ENCODE measurements around the gene AFG3L2. TPM values are rescaled to one million over a fixed set of nuclear protein-coding genes. Genes with fewer than 3 reads are reported as not detected.

AFG3L2 gene
- total RNA-seq, 2 donors from 2014 or later = 39.7 to 51.5 TPM

DNA sequence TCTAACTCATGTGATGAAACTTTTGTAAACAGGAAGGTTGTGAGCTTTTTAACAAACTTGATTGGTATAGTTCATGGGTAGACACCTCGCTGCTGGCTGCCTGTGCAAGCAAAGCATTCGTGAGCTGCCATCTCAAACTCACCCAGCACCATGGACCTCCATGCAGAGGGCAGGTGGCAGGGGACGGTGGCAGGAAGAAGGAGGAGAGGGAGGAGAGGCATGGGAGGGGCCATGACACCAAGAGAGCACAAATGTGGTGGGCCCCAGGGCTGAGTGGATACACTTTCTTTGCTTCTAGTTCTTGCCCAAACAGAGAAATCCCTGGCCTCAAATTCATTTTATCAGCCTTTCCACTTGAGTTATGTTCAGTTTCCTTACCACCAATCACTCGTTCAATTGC, 29.1 kb downstream of the AFG3L2 start:
- H3K27ac ChIP-seq = no peak overlapping the region
- no peak for DNase-seq (ENCODE audit: low spot score)
- no peaks in the 10 kb centered on the region for H3K27me3 ChIP-seq (replicated peaks; ENCODE audit: insufficient read depth)
- WGBS = 80% methylated on average over 4 of the region's 4 CpGs
- no peaks in the 10 kb centered on the region for H3K9me3 ChIP-seq
- H3K36me3 ChIP-seq = peaks cover 5 to 11% of the 10 kb centered on the region in 2 donors
- no peaks in the 10 kb centered on the region for H3K4me1 ChIP-seq (replicated peaks)
- TF ChIP-seq, protein P1, sequence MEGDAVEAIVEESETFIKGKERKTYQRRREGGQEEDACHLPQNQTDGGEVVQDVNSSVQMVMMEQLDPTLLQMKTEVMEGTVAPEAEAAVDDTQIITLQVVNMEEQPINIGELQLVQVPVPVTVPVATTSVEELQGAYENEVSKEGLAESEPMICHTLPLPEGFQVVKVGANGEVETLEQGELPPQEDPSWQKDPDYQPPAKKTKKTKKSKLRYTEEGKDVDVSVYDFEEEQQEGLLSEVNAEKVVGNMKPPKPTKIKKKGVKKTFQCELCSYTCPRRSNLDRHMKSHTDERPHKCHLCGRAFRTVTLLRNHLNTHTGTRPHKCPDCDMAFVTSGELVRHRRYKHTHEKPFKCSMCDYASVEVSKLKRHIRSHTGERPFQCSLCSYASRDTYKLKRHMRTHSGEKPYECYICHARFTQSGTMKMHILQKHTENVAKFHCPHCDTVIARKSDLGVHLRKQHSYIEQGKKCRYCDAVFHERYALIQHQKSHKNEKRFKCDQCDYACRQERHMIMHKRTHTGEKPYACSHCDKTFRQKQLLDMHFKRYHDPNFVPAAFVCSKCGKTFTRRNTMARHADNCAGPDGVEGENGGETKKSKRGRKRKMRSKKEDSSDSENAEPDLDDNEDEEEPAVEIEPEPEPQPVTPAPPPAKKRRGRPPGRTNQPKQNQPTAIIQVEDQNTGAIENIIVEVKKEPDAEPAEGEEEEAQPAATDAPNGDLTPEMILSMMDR (IDR thresholded peaks at IDR 0.05) = no peak
- TF ChIP-seq POLR2A (IDR thresholded peaks at IDR 0.05) = no peak
- TF ChIP-seq POLR2AphosphoS5 (IDR thresholded peaks at IDR 0.05) = no peak
- no peak overlapping the region for H3K4me3 ChIP-seq
- intact Hi-C loops (cut with DNase I) = no loop called here

DNA sequence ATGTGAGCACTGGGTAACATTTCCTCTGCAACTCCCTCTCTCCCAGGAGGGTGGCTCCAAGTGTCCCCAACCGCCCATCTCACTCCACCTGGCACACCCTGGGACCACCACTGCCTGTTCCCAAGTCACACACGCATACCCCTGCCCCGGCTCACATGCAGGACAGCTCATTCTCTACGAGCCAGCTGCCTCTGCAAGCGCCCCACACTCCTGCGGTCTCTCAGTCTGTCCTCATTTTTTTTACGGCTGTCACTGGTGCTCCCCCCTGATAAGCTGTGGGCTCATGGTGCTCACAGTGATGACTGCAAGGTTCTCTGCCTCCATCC, 30.8 kb downstream of the AFG3L2 start:
- Histone ChIP-seq H3K9me3 (no peaks in the 10 kb centered on the region), H3K27me3 (replicated peaks; ENCODE audit: insufficient read depth) (no peaks in the 10 kb centered on the region), H3K4me3 (no peak overlapping the region), H3K27ac (no peak overlapping the region), H3K4me1 (replicated peaks) (no peaks in the 10 kb centered on the region), H3K36me3 (peaks cover 4 to 8% of the 10 kb centered on the region in 2 donors)
- 85% methylated on average over 7 of the region's 7 CpGs for WGBS
- DNase-seq (ENCODE audit: low spot score) = no peak
- TF ChIP-seq, protein P1 (IDR thresholded peaks at IDR 0.05) = no peak
- TF ChIP-seq POLR2AphosphoS5 (IDR thresholded peaks at IDR 0.05) = no peak
- intact Hi-C loops (cut with DNase I) = no loop called here

DNA sequence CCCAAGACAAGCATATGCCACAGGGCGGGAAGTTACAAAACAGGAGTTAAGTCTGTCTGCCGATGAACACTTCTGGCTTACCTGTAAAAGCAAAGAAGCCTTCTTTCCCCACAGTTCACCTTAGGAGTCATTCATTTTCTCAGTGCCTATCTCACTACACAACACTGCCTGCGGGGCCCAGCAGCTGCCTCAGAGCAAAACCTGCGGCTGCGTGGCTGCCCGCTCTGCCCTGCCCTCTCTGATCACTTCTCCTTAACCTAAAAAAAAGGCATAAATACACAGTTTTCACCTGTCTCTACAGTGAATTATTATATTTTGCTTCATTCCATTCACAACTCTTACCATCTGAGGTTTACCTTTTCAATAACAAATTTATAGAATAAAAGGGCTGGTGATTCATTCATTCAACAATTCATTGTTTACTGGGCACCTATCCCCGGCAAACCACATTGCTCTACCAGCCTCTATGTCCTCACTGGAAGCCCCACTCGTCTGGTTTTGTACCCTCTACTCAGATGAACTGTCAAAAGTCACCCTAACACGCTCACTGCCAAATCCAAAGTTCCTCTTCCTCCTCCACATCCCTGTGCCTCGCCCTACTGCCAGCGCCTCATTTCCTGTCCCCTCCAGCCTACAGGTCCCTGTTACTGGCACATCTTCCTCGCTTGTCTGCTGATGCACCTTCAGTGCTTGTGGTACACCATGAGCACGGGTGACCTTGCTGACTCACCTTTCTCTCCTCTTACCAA, 31.4 kb downstream of the AFG3L2 start:
- Histone ChIP-seq H3K27ac (no peak overlapping the region), H3K27me3 (replicated peaks; ENCODE audit: insufficient read depth) (no peaks in the 10 kb centered on the region), H3K4me3 (no peak overlapping the region), H3K36me3 (peaks cover 0 to 3% of the 10 kb centered on the region in 2 donors), H3K9me3 (no peaks in the 10 kb centered on the region), H3K4me1 (replicated peaks) (no peaks in the 10 kb centered on the region)
- TF ChIP-seq, protein P1 (IDR thresholded peaks at IDR 0.05) = no peak
- TF ChIP-seq POLR2A (IDR thresholded peaks at IDR 0.05) (no peak), POLR2AphosphoS5 (IDR thresholded peaks at IDR 0.05) (no peak)
- intact Hi-C loops (cut with DNase I) = no loop called here
- DNase-seq (ENCODE audit: low spot score) = no peak
- WGBS = 92% methylated on average over 13 of the region's 13 CpGs

DNA sequence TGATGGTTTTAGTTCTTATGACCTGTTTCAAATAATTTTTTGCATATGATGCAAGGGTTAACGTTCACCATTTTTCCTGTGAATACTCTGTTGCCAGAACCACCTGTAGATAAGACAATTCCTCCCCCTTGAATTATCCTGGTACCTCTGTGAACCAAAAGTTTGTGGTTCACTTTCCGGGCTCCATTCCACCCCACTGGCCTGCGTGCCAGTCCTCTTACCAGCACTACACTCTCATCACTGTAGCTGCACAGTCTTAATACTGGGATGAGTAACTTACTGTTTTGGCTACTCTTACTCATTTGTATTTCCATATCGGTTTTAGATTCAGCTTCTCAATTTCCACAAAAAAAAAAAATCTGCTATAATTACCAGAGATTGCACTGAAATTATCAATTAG, 34.4 kb downstream of the AFG3L2 start:
- no peaks in the 10 kb centered on the region for H3K27me3 ChIP-seq (replicated peaks; ENCODE audit: insufficient read depth)
- H3K4me1 ChIP-seq (replicated peaks) = no peaks in the 10 kb centered on the region
- no peaks in the 10 kb centered on the region for H3K36me3 ChIP-seq
- DNase-seq (ENCODE audit: low spot score) = no peak
- no peaks in the 10 kb centered on the region for H3K9me3 ChIP-seq
- no peak overlapping the region for H3K27ac ChIP-seq
- H3K4me3 ChIP-seq = no peak overlapping the region
- WGBS = 92% methylated on average over 4 of the region's 4 CpGs
- intact Hi-C loops (cut with DNase I) = no loop called here
- TF ChIP-seq POLR2A (IDR thresholded peaks at IDR 0.05) (no peak), POLR2AphosphoS5 (IDR thresholded peaks at IDR 0.05) (no peak)
- TF ChIP-seq, protein P1 (IDR thresholded peaks at IDR 0.05) = no peak

DNA sequence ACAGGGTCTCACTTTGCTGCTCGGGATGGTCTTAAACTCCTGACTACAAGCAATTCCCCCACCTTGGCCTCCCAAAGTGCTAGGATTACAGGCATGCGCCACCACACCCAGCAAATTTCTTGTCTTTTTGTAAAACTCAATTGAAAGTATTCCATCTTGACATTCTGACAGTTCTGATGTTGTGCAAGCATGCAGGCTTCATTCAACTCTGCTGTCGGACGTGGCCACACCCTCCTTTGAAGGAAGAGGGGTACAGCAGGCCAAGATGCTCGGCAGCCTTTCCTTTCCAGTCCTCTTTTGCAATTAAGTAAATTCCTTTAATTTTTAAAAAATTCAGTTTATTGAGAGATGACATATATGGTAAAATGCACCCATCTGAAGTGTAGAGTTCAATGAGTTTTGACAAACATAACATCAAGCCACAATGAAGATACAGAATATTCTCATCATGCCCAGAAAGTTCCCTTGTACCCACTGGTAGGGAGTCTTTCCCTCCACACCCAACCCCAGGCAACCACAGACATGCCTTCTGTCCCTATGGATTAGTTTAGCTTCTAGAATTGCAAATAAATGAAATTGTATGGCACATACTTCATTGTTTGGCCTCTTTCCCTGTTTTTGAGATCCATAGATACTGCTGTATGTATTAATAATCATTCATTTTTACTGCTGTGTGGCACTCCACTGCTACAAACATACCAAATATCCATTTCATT, 35.9 kb downstream of the AFG3L2 start:
- Histone ChIP-seq H3K4me3 (no peak overlapping the region), H3K36me3 (no peaks in the 10 kb centered on the region), H3K4me1 (replicated peaks) (no peaks in the 10 kb centered on the region), H3K9me3 (no peaks in the 10 kb centered on the region), H3K27me3 (replicated peaks; ENCODE audit: insufficient read depth) (no peaks in the 10 kb centered on the region), H3K27ac (no peak overlapping the region)
- no peak for DNase-seq (ENCODE audit: low spot score)
- 90% methylated on average over 5 of the region's 5 CpGs for WGBS
- intact Hi-C loops (cut with DNase I) = no loop called here
- no peak for TF ChIP-seq POLR2AphosphoS5 (IDR thresholded peaks at IDR 0.05)
- TF ChIP-seq, protein P1 (IDR thresholded peaks at IDR 0.05) = no peak
- TF ChIP-seq POLR2A (IDR thresholded peaks at IDR 0.05) = no peak

Data from prostate gland (tissue), 2 donors.